K562 (cell line): ENCODE data around the gene GPNMB. TPM values are rescaled to one million over a fixed set of nuclear protein-coding genes. Genes with fewer than 3 reads are reported as not detected.
A peak's percentile ranks its signal among the peaks of the same experiment; 100 is the strongest.

ENCODE experiments used
- ATAC-seq: fragments of 200-7000 bp; cut with Tn5 transposase; 3 replicates; pipeline ENCODE4 v1.9.1; 2020; ENCODE audit warnings: moderate library complexity
- BruUV-seq: library from RNA; stranded (reverse); fragments of 400-500 nt; replicated peaks from 2 replicates; lab custom pipeline; 2021; lab: Mats Ljungman, UMichigan
- CTCF ChIA-PET: fragments of 300-600 bp; formaldehyde crosslinking; extraction: SDS; loops from one replicate; lab custom pipeline; 2021; ENCODE audit warnings: low intra/inter-chr PET ratio; lab: Yijun Ruan, JAX
- POLR2A ChIA-PET: fragments of 300-600, 350-650 bp; sonication (Branson Sonifier 250); formaldehyde crosslinking; extraction: SDS; loops from one replicate; lab custom pipeline; 2021; ENCODE audit warnings: antibody characterized with exemption, inconsistent platforms; lab: Yijun Ruan, JAX
- DNase-seq, 4 experiments: peaks; one replicate each; pipeline versions ENCODE4 v3.0.0 to v3.0.0-alpha.2; 2011 to 2018; ENCODE audit warnings: low spot score in 3 of 4, mixed read lengths in 3 of 4; ENCODE audit errors: extremely low read depth in 1 of 4
- FAIRE-seq: peaks from 2 replicates; lab custom pipeline; 2011; peaks lifted over from hg19 to GRCh38; lab: Jason Lieb, UNC
- H2AFZ ChIP-seq: 2 replicates; pipeline ENCODE4 v1.6.0; 2011; ENCODE audit warnings: low read depth, low read length, control low read depth, inconsistent platforms
- H3K27ac ChIP-seq: fragments of 200-600 bp; 3 replicates; pipeline ENCODE4 v1.8.0; 2011; ENCODE audit warnings: low read depth, mild to moderate bottlenecking, control low read depth, inconsistent platforms, low read length, moderate library complexity, mixed read lengths; ENCODE audit errors: extremely low read depth
- H3K27me3 ChIP-seq, 2 experiments: fragments of 300-600 bp in 1 of 2; 2 replicates in 1 of 2; 3 replicates in 1 of 2; pipeline versions ENCODE4 v1.6.0 to v1.8.0; 2011; ENCODE audit warnings: inconsistent platforms in 2 of 2, low read length in 2 of 2, mild to moderate bottlenecking in 1 of 2, mixed read lengths in 1 of 2, moderate library complexity in 1 of 2; ENCODE audit not compliant: control insufficient read depth in 2 of 2, insufficient read depth in 2 of 2
- H3K36me3 ChIP-seq: fragments of 300-600 bp; 3 replicates; pipeline ENCODE4 v1.8.0; 2011; ENCODE audit warnings: mild to moderate bottlenecking, low read length, inconsistent platforms; ENCODE audit not compliant: control insufficient read depth, insufficient read depth
- H3K4me1 ChIP-seq, 2 experiments: fragments of 200-600 bp in 1 of 2; replicated peaks in 1 of 2; 2 replicates in 1 of 2; 3 replicates in 1 of 2; pipeline versions ENCODE4 v1.5.1 to v1.8.0; 2011; ENCODE audit warnings: inconsistent platforms in 2 of 2, low read length in 2 of 2, mild to moderate bottlenecking in 1 of 2, mixed read lengths in 1 of 2, moderate library complexity in 1 of 2; ENCODE audit not compliant: control insufficient read depth in 2 of 2, insufficient read depth in 2 of 2
- H3K4me2 ChIP-seq: 2 replicates; pipeline ENCODE4 v1.6.1; 2011; ENCODE audit warnings: low read length, control low read depth, inconsistent platforms, mixed read lengths; ENCODE audit not compliant: insufficient read depth
- H3K4me3 ChIP-seq: fragments of 200-600 bp; sonication (generic), shearing (Covaris generic); 2 replicates; pipeline ENCODE4 v1.5.1; 2016; ENCODE audit warnings: control low read depth, inconsistent platforms
- H3K79me2 ChIP-seq: fragments of 200-600 bp; 3 replicates; pipeline ENCODE4 v1.8.0; 2011; ENCODE audit warnings: low read length, inconsistent platforms; ENCODE audit not compliant: control insufficient read depth, insufficient read depth
- H3K9ac ChIP-seq, 2 experiments: 2 replicates each; pipeline versions ENCODE4 v1.6.0 to v1.6.1; 2011; ENCODE audit warnings: low read depth in 2 of 2, low read length in 2 of 2, control low read depth in 1 of 2, inconsistent platforms in 1 of 2, mild to moderate bottlenecking in 1 of 2, mixed read lengths in 1 of 2; ENCODE audit not compliant: insufficient read depth in 1 of 2
- H3K9me1 ChIP-seq: one replicate; pipeline ENCODE4 v1.6.0; 2011; ENCODE audit warnings: inconsistent platforms, mild to moderate bottlenecking, low read length, moderate library complexity; ENCODE audit not compliant: control insufficient read depth, insufficient read depth
- H3K9me3 ChIP-seq: replicated peaks from 2 replicates; pipeline ENCODE4 v1.5.1; 2011; ENCODE audit warnings: low read depth, low read length, inconsistent platforms; ENCODE audit not compliant: control insufficient read depth, insufficient read depth
- H4K20me1 ChIP-seq: replicated peaks from 2 replicates; pipeline ENCODE4 v1.6.1; 2011; ENCODE audit warnings: low read length, inconsistent platforms, mixed read lengths; ENCODE audit not compliant: control insufficient read depth, insufficient read depth
- ASH1L ChIP-seq: fragments of 450-650 bp; IDR thresholded peaks from 2 replicates; pipeline ENCODE4 v1.6.1; 2018; ENCODE audit warnings: borderline replicate concordance, mild to moderate bottlenecking, low read depth; ENCODE audit not compliant: partially characterized antibody
- FOS ChIP-seq: IDR thresholded peaks from 3 replicates; pipeline ENCODE4 v1.6.1; 2011; ENCODE audit not compliant: insufficient read length; ENCODE audit errors: extremely low read depth
- FOXK1 ChIP-seq: sonication (generic); formaldehyde crosslinking; IDR thresholded peaks from 2 replicates; pipeline ENCODE4 v1.8.0; 2022; ENCODE audit warnings: missing genetic modification reagents, mild to moderate bottlenecking, borderline replicate concordance
- HCFC1 ChIP-seq: IDR thresholded peaks from 2 replicates; pipeline ENCODE4 v1.6.1; 2012; ENCODE audit warnings: low read depth, low read length, improper control_type of control experiment
- HDAC1 ChIP-seq, 2 experiments: fragments of 450-650 bp; IDR thresholded peaks; 2 replicates each; pipeline ENCODE4 v1.6.1; 2016 to 2017; ENCODE audit warnings: inconsistent platforms in 1 of 2, mild to moderate bottlenecking in 1 of 2, moderate library complexity in 1 of 2
- HDAC2 ChIP-seq: fragments of 450-650 bp; IDR thresholded peaks from 2 replicates; pipeline ENCODE4 v1.6.1; 2016; ENCODE audit warnings: mild to moderate bottlenecking
- HMGN3 ChIP-seq: IDR thresholded peaks from 2 replicates; pipeline ENCODE4 v1.6.1; 2011; ENCODE audit warnings: borderline replicate concordance, low read depth, mild to moderate bottlenecking, mixed read lengths, low read length; ENCODE audit not compliant: insufficient read length; ENCODE audit errors: extremely low read depth
- MTA1 ChIP-seq: fragments of 450-650 bp; IDR thresholded peaks from 2 replicates; pipeline ENCODE4 v1.6.1; 2017; ENCODE audit warnings: borderline replicate concordance
- NR2C1 ChIP-seq, 2 experiments: fragments of 450-650 bp; IDR thresholded peaks; 2 replicates each; pipeline ENCODE4 v1.6.1; 2017; ENCODE audit warnings: mild to moderate bottlenecking in 2 of 2, antibody characterized with exemption in 1 of 2, inconsistent platforms in 1 of 2, missing compliant biosample characterization in 1 of 2, missing genetic modification characterization in 1 of 2
- RBM25 ChIP-seq: fragments of 200-400 bp; formaldehyde crosslinking; IDR thresholded peaks from 2 replicates; pipeline ENCODE4 v1.6.1; 2018; ENCODE audit warnings: low read length, low read depth, moderate library complexity; ENCODE audit not compliant: severe bottlenecking
- SMAD4 ChIP-seq: fragments of 250-450 bp; sonication (Bioruptor Pico); conservative IDR thresholded peaks from 2 replicates; pipeline ENCODE4 v1.8.0; 2021; ENCODE audit warnings: inconsistent platforms, mild to moderate bottlenecking, moderate library complexity
- SMARCB1 ChIP-seq: IDR thresholded peaks from 2 replicates; pipeline ENCODE4 v1.6.1; 2011; ENCODE audit warnings: improper control_type of control experiment, low read depth; ENCODE audit not compliant: insufficient read length
- THRAP3 ChIP-seq: fragments of 450-650 bp; IDR thresholded peaks from 2 replicates; pipeline ENCODE4 v1.6.1; 2016; ENCODE audit warnings: mild to moderate bottlenecking, inconsistent platforms, borderline replicate concordance
- ZNF324 ChIP-seq: fragments of 250-450 bp; sonication (Bioruptor Pico); IDR thresholded peaks from 2 replicates; pipeline ENCODE4 v1.4.0; 2020; ENCODE audit warnings: mild to moderate bottlenecking
- ZNF449 ChIP-seq: fragments of 250-450 bp; sonication (Bioruptor Pico); IDR thresholded peaks from 2 replicates; pipeline ENCODE4 v1.8.0; 2022; ENCODE audit warnings: moderate library complexity, mild to moderate bottlenecking, inconsistent platforms
- ZNF695 ChIP-seq: fragments of 450-650 bp; formaldehyde crosslinking; IDR thresholded peaks from 2 replicates; pipeline ENCODE4 v1.4.0; 2020; ENCODE audit warnings: mild to moderate bottlenecking, moderate library complexity
- ZNF696 ChIP-seq: fragments of 250-450 bp; sonication (Bioruptor Pico); conservative IDR thresholded peaks from 2 replicates; pipeline ENCODE4 v1.4.0; 2020; ENCODE audit warnings: mild to moderate bottlenecking, moderate library complexity
- WGBS: fragments of 100-300 bp; shearing (Covaris generic); methylation state at CpG from one replicate; pipeline ENCODE4 v1.1.6; 2016; ENCODE audit warnings: low coverage, mixed read lengths; ENCODE audit not compliant: insufficient coverage; ENCODE audit errors: missing lambda C conversion rate; 5-methylcytosine and 5-hydroxymethylcytosine counted together
- in situ Hi-C: fragments of 300-500 bp; cut with MboI; formaldehyde crosslinking; loops from 4 replicates; pipeline ENCODE4 v1.15.0; 2018; ENCODE audit warnings: inconsistent platforms, mixed read lengths
- intact Hi-C: fragments of 100-400 bp; cut with micrococcal nuclease; formaldehyde crosslinking; loops from 2 replicates; pipeline ENCODE4 v1.14.2; 2022
- polyA plus RNA-seq, 8 experiments: library from polyadenylated mRNA; depleted of rRNA in 4 of 8; stranded (reverse) in 5 of 8; unstranded in 3 of 8; fragments of >200 nt; fragmentation: Nextera tagmentation in 2 of 8; fragmentation: Illumina TruSeq in 1 of 8; extraction: Ambion mirVana in 2 of 8; extraction: Trizol in 1 of 8; gene quantifications; 2 replicates each; pipeline versions ENCODE4 v1.2.1 to v1.2.3, GENCODE V29; 2011 to 2014; ENCODE audit warnings: inconsistent platforms in 1 of 8, missing spikeins in 1 of 8
- total RNA-seq, 7 experiments: library from RNA; depleted of rRNA in 6 of 7; stranded (reverse); fragments of >200 nt in 6 of 7; fragmentation: Illumina TruSeq in 2 of 7; extraction: Trizol in 2 of 7; gene quantifications; 2 replicates each; pipeline versions ENCODE4 v1.2.1 to v1.2.3, GENCODE V29; 2011 to 2021; ENCODE audit warnings: low replicate concordance in 1 of 7
- TF ChIP-seq, protein P1 (sequence below): fragments of 250-450 bp; sonication (Bioruptor Pico); IDR thresholded peaks from 2 replicates; pipeline ENCODE4 v1.4.0; 2020
- TF ChIP-seq, protein P2 (sequence below): fragments of 450-650 bp; IDR thresholded peaks from 2 replicates; pipeline ENCODE4 v1.7.0; 2016; ENCODE audit warnings: borderline replicate concordance

GPNMB gene
- total and polyA plus RNA-seq, 9 of the 15 experiments (the other 6 are each of a cell fraction or from before 2014, with no cell fraction given), result 0.15 to 0.72 (median 0.33) TPM

GRCh38 chr7:23210506-23210905 is 36.1 kb upstream of the GPNMB start:
- ATAC-seq (peak; percentile 22; the same call in 1 of the 3 replicates), FAIRE-seq (no peak), DNase-seq (no peak)
- no peaks in the 10 kb centered on the region for H3K36me3 ChIP-seq
- 28% methylated on average over 2 of the region's 2 CpGs for WGBS
- no peaks in the 10 kb centered on the region for H3K27me3 ChIP-seq
- in situ Hi-C loops, result no loop called here
- CTCF ChIA-PET, result no interaction called here
- TF ChIP-seq HCFC1 (no peak), RBM25 (no peak), HDAC1 (IDR thresholded peaks at IDR 0.05) (no peak), ASH1L (no peak), HMGN3 (no peak), FOXK1 (CRISPR knock-in tag) (no peak), THRAP3 (no peak), ZNF324 (CRISPR knock-in tag) (no peak), SMAD4 (CRISPR knock-in tag) (no peak), ZNF449 (CRISPR knock-in tag) (no peak), NR2C1 (IDR thresholded peaks at IDR 0.05) (no peak), NR2C1 (tag; IDR thresholded peaks at IDR 0.05) (no peak), FOS (no peak), HDAC2 (no peak), SMARCB1 (no peak), MTA1 (no peak), ZNF696 (no peak), ZNF695 (CRISPR knock-in tag) (no peak)
- TF ChIP-seq, protein P1, sequence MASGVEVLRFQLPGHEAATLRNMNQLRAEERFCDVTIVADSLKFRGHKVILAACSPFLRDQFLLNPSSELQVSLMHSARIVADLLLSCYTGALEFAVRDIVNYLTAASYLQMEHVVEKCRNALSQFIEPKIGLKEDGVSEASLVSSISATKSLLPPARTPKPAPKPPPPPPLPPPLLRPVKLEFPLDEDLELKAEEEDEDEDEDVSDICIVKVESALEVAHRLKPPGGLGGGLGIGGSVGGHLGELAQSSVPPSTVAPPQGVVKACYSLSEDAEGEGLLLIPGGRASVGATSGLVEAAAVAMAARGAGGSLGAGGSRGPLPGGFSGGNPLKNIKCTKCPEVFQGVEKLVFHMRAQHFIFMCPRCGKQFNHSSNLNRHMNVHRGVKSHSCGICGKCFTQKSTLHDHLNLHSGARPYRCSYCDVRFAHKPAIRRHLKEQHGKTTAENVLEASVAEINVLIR (CRISPR knock-in tag), result no peak
- TF ChIP-seq, protein P2, sequence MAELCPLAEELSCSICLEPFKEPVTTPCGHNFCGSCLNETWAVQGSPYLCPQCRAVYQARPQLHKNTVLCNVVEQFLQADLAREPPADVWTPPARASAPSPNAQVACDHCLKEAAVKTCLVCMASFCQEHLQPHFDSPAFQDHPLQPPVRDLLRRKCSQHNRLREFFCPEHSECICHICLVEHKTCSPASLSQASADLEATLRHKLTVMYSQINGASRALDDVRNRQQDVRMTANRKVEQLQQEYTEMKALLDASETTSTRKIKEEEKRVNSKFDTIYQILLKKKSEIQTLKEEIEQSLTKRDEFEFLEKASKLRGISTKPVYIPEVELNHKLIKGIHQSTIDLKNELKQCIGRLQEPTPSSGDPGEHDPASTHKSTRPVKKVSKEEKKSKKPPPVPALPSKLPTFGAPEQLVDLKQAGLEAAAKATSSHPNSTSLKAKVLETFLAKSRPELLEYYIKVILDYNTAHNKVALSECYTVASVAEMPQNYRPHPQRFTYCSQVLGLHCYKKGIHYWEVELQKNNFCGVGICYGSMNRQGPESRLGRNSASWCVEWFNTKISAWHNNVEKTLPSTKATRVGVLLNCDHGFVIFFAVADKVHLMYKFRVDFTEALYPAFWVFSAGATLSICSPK, result no peak
- no TSS peak for BruUV-seq
- H4K20me1 ChIP-seq, result no peaks in the 10 kb centered on the region
- H2AFZ ChIP-seq, result peak overlapping the region; percentile 14; the same call in 1 of the 2 replicates
- peaks cover 0 to 3% of the 10 kb centered on the region in 2 experiments; a peak in 2 of 5 replicates for H3K4me1 ChIP-seq
- no peak overlapping the region for H3K27ac ChIP-seq
- intact Hi-C loops, result no loop called here
- peak overlapping the region in 1 of 2 experiments; percentile 48; a peak in 1 of 4 replicates for H3K9ac ChIP-seq
- POLR2A ChIA-PET, result interaction anchor here (0.5 to 0.6 kb wide), 2 partner anchors 34 to 550 kb away, joined by 3 to 4 read pairs; no protein-coding TSS in a partner anchor
- no peak overlapping the region for H3K4me3 ChIP-seq
- no peak overlapping the region for H3K4me2 ChIP-seq
- H3K79me2 ChIP-seq, result no peaks in the 10 kb centered on the region
- no peaks in the 10 kb centered on the region for H3K9me1 ChIP-seq
- no peaks in the 10 kb centered on the region for H3K9me3 ChIP-seq
